Sigmoid colon (tissue), 4 donors: ENCODE data around the gene SORBS1.

ENCODE experiments used
- EP300 ChIP-seq, 4 donors: sonication (generic); formaldehyde crosslinking; IDR thresholded peaks; one replicate each; pipeline ENCODE4 v1.6.1; 2017; ENCODE audit warnings: antibody characterized with exemption in 4 of 4
- POLR2A ChIP-seq, 2 donors: fragments of 450-650 bp; IDR thresholded peaks; one replicate each; pipeline ENCODE4 v1.6.1; 2016; ENCODE audit warnings: antibody characterized with exemption in 2 of 2, mild to moderate bottlenecking in 2 of 2, moderate library complexity in 2 of 2
- TF ChIP-seq, protein P1 (sequence below), 4 experiments: fragments of 450-650 bp in 3 of 4; fragments of 200-600 bp in 1 of 4; IDR thresholded peaks; one replicate each; pipeline ENCODE4 v1.5.1; 2016 to 2019; ENCODE audit warnings: antibody characterized with exemption in 4 of 4, mild to moderate bottlenecking in 3 of 4, moderate library complexity in 2 of 4

DNA sequence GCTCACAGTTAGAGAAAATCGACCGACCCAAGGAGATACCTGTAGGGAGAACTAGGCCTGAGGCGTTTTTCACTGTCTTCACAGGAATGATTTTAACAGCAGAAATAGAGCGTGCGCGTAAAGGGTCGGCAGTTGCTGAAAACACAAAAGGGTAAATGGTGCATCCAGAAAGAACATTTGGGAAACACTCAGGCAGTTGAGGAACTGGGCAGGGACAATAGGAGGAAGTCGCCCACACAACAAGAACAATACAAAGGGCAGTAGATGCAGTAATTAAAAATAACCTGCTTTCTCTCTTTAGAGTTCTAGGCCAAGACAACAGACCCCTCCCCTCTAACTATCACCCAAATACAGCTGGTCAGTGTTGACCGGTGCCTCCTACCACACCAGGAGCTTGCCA is 126.6 kb downstream of the SORBS1 start:
- TF ChIP-seq, protein P1, sequence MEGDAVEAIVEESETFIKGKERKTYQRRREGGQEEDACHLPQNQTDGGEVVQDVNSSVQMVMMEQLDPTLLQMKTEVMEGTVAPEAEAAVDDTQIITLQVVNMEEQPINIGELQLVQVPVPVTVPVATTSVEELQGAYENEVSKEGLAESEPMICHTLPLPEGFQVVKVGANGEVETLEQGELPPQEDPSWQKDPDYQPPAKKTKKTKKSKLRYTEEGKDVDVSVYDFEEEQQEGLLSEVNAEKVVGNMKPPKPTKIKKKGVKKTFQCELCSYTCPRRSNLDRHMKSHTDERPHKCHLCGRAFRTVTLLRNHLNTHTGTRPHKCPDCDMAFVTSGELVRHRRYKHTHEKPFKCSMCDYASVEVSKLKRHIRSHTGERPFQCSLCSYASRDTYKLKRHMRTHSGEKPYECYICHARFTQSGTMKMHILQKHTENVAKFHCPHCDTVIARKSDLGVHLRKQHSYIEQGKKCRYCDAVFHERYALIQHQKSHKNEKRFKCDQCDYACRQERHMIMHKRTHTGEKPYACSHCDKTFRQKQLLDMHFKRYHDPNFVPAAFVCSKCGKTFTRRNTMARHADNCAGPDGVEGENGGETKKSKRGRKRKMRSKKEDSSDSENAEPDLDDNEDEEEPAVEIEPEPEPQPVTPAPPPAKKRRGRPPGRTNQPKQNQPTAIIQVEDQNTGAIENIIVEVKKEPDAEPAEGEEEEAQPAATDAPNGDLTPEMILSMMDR (IDR thresholded peaks at IDR 0.05) = no peak
- no peak for TF ChIP-seq POLR2A (IDR thresholded peaks at IDR 0.05)
- TF ChIP-seq EP300 (IDR thresholded peaks at IDR 0.05) = no peak
